Measurements from ENCODE around the gene FBXO34.
A peak's percentile ranks its signal among the peaks of the same experiment; 100 is the strongest.
"Not testable (repeated sequence)": the region's sequence is repeated elsewhere in the genome, so short reads cannot be mapped to it uniquely, and the experiment has no call there.

The FBXO34 gene

GRCh38 chr14:55350461-55350860 lies 79.2 kb downstream of the FBXO34 start:
- no peak for DNase-seq

- no peak for DNase-seq
Measured at GRCh38 chr14:55351111-55351510, 79.9 kb downstream of the FBXO34 start.

GRCh38 chr14:55352201-55352600 lies 81.0 kb downstream of the FBXO34 start:
- no peak for DNase-seq

GRCh38 chr14:55353686-55354467 lies 82.7 kb downstream of the FBXO34 start:
- DNase-seq: no peak

- DNase-seq: peak; percentile 48
Measured at GRCh38 chr14:55354500-55354899, 83.3 kb downstream of the FBXO34 start.

GRCh38 chr14:55355922-55356321 lies 84.7 kb downstream of the FBXO34 start:
- DNase-seq: no peak

- no peak for DNase-seq
Measured at GRCh38 chr14:55356913-55357312, 85.7 kb downstream of the FBXO34 start.

GRCh38 chr14:55359307-55359706 lies 88.1 kb downstream of the FBXO34 start:
- DNase-seq: no peak

GRCh38 chr14:55361190-55361589 lies 90.0 kb downstream of the FBXO34 start:
- DNase-seq: no peak

GRCh38 chr14:55366271-55366670 lies 95.0 kb downstream of the FBXO34 start:
- DNase-seq: no peak

- no peak for DNase-seq
Measured at GRCh38 chr14:55370883-55371455, 99.7 kb downstream of the FBXO34 start.

- DNase-seq: no peak
Measured at GRCh38 chr14:55372423-55372822, 101.2 kb downstream of the FBXO34 start.

GRCh38 chr14:55372825-55373224 lies 101.6 kb downstream of the FBXO34 start:
- DNase-seq: no peak

- DNase-seq: no peak
Measured at GRCh38 chr14:55373784-55374705, 102.8 kb downstream of the FBXO34 start.

- no peak for DNase-seq
Measured at GRCh38 chr14:55374771-55375170, 103.5 kb downstream of the FBXO34 start.

GRCh38 chr14:55377236-55377635 lies 106.0 kb downstream of the FBXO34 start:
- no peak for DNase-seq

GRCh38 chr14:55381040-55381439 lies 109.8 kb downstream of the FBXO34 start:
- DNase-seq: no peak

GRCh38 chr14:55381561-55381960 lies 110.3 kb downstream of the FBXO34 start:
- no peak for DNase-seq

GRCh38 chr14:55382483-55382882 lies 111.3 kb downstream of the FBXO34 start:
- no peak for DNase-seq

GRCh38 chr14:55383056-55383466 lies 111.8 kb downstream of the FBXO34 start:
- DNase-seq: not testable (repeated sequence)

GRCh38 chr14:55383541-55384140 lies 112.4 kb downstream of the FBXO34 start:
- DNase-seq: no peak

GRCh38 chr14:55384536-55384935 lies 113.3 kb downstream of the FBXO34 start:
- DNase-seq: no peak
